BLaER1 treated with 17β-estradiol and CSF1 and Interleukin-3, amounts not matched to agents 10 nM and 100 nM (cell line): ENCODE measurements around the gene AWAT2.

ENCODE experiments used
- H3K27ac ChIP-seq, 11 experiments: shearing (Covaris generic); formaldehyde crosslinking; 2 replicates each; pipeline ENCODE4 v1.8.1; 2022
- H3K27me3 ChIP-seq, 11 experiments: shearing (Covaris generic); formaldehyde crosslinking; 2 replicates each; pipeline ENCODE4 v1.8.1; 2022
- H3K36me3 ChIP-seq, 11 experiments: shearing (Covaris generic); formaldehyde crosslinking; 2 replicates each; pipeline ENCODE4 v1.8.1; 2022
- H3K4me1 ChIP-seq, 10 experiments: shearing (Covaris generic); formaldehyde crosslinking; 2 replicates each; pipeline ENCODE4 v1.8.1; 2022
- H3K4me2 ChIP-seq, 11 experiments: shearing (Covaris generic); formaldehyde crosslinking; 2 replicates each; pipeline ENCODE4 v1.8.1; 2022
- H3K4me3 ChIP-seq, 10 experiments: shearing (Covaris generic); formaldehyde crosslinking; 2 replicates each; pipeline ENCODE4 v1.8.1; 2022
- H3K9ac ChIP-seq, 11 experiments: shearing (Covaris generic); formaldehyde crosslinking; 2 replicates each; pipeline ENCODE4 v1.8.1; 2022
- H3K9me3 ChIP-seq, 11 experiments: shearing (Covaris generic); formaldehyde crosslinking; replicated peaks in 1 of 11; 2 replicates each; pipeline ENCODE4 v1.8.1; 2022
- H4K20me1 ChIP-seq, 11 experiments: shearing (Covaris generic); formaldehyde crosslinking; 2 replicates each; pipeline ENCODE4 v1.8.1; 2022
- Cebpa-rat ChIP-seq, 11 experiments: shearing (Covaris generic); IDR thresholded peaks; 2 replicates each; pipeline ENCODE4 v1.8.1; 2022

AWAT2 gene

GRCh38 chrX:70044541-70045245 is 5.0 kb downstream of the AWAT2 start:
- no peak for TF ChIP-seq Cebpa-rat (IDR thresholded peaks at IDR 0.05)
- H3K9ac ChIP-seq: no peak overlapping the region
- H3K27ac ChIP-seq: no peak overlapping the region
- H4K20me1 ChIP-seq: peaks cover 0 to 9% (median 0%) of the 10 kb centered on the region in 11 experiments; a peak in 2 of 22 replicates
- H3K4me3 ChIP-seq: no peak overlapping the region
- H3K27me3 ChIP-seq: peaks cover 82 to 98% (median 96%) of the 10 kb centered on the region in 11 experiments
- no peaks in the 10 kb centered on the region for H3K36me3 ChIP-seq
- peaks cover 0 to 13% (median 0%) of the 10 kb centered on the region in 10 experiments; a peak in 7 of 20 replicates for H3K4me1 ChIP-seq
- H3K4me2 ChIP-seq: no peak overlapping the region
- peaks cover 0 to 6% (median 0%) of the 10 kb centered on the region in 11 experiments; a peak in 1 of 22 replicates for H3K9me3 ChIP-seq

GRCh38 chrX:70043685-70044084 is 6.1 kb downstream of the AWAT2 start:
- no peak overlapping the region for H3K4me3 ChIP-seq
- peaks cover 0 to 9% (median 0%) of the 10 kb centered on the region in 11 experiments; a peak in 2 of 22 replicates for H4K20me1 ChIP-seq
- H3K27ac ChIP-seq: no peak overlapping the region
- TF ChIP-seq Cebpa-rat (IDR thresholded peaks at IDR 0.05): no peak
- H3K27me3 ChIP-seq: peaks cover 78 to 98% (median 95%) of the 10 kb centered on the region in 11 experiments
- H3K36me3 ChIP-seq: no peaks in the 10 kb centered on the region
- peaks cover 0 to 6% (median 0%) of the 10 kb centered on the region in 11 experiments; a peak in 1 of 22 replicates for H3K9me3 ChIP-seq
- peaks cover 0 to 13% (median 0%) of the 10 kb centered on the region in 10 experiments; a peak in 8 of 20 replicates for H3K4me1 ChIP-seq
- no peak overlapping the region for H3K9ac ChIP-seq
- H3K4me2 ChIP-seq: no peak overlapping the region

- no peak for TF ChIP-seq Cebpa-rat (IDR thresholded peaks at IDR 0.05)
- Histone ChIP-seq H4K20me1 (peaks cover 0 to 9% (median 0%) of the 10 kb centered on the region in 11 experiments; a peak in 3 of 22 replicates), H3K4me2 (no peak overlapping the region), H3K9me3 (peaks cover 0 to 6% (median 0%) of the 10 kb centered on the region in 11 experiments; a peak in 1 of 22 replicates), H3K9ac (no peak overlapping the region), H3K36me3 (no peaks in the 10 kb centered on the region), H3K4me3 (no peak overlapping the region), H3K27me3 (peaks cover 73 to 98% (median 95%) of the 10 kb centered on the region in 11 experiments), H3K27ac (no peak overlapping the region), H3K4me1 (peaks cover 0 to 8% (median 0%) of the 10 kb centered on the region in 10 experiments; a peak in 8 of 20 replicates)
These were observed 7.1 kb downstream of the AWAT2 start for GRCh38 chrX:70042399-70043371.

GRCh38 chrX:70041993-70042392 is 7.7 kb downstream of the AWAT2 start:
- H3K36me3 ChIP-seq: no peaks in the 10 kb centered on the region
- H3K9me3 ChIP-seq: peaks cover 0 to 6% (median 0%) of the 10 kb centered on the region in 11 experiments; a peak in 1 of 22 replicates
- H3K27ac ChIP-seq: no peak overlapping the region
- H3K27me3 ChIP-seq: peaks cover 68 to 98% (median 95%) of the 10 kb centered on the region in 11 experiments
- H3K4me3 ChIP-seq: no peak overlapping the region
- H3K9ac ChIP-seq: no peak overlapping the region
- TF ChIP-seq Cebpa-rat (IDR thresholded peaks at IDR 0.05): no peak
- peaks cover 0 to under 1% (median 0%) of the 10 kb centered on the region in 10 experiments; a peak in 4 of 20 replicates for H3K4me1 ChIP-seq
- peaks cover 0 to 15% (median 0%) of the 10 kb centered on the region in 11 experiments; a peak in 5 of 22 replicates for H4K20me1 ChIP-seq
- no peak overlapping the region for H3K4me2 ChIP-seq

- Histone ChIP-seq H3K4me3 (no peak overlapping the region), H3K27me3 (peaks cover 64 to 99% (median 98%) of the 10 kb centered on the region in 11 experiments), H3K36me3 (no peaks in the 10 kb centered on the region), H4K20me1 (peaks cover 0 to 20% (median 0%) of the 10 kb centered on the region in 11 experiments; a peak in 6 of 22 replicates), H3K27ac (no peak overlapping the region), H3K9ac (no peak overlapping the region), H3K4me2 (no peak overlapping the region), H3K9me3 (no peaks in the 10 kb centered on the region), H3K4me1 (peaks cover 0 to 14% (median under 1%) of the 10 kb centered on the region in 10 experiments; a peak in 8 of 20 replicates)
- TF ChIP-seq Cebpa-rat (IDR thresholded peaks at IDR 0.05): no peak
These were observed 10.0 kb downstream of the AWAT2 start for GRCh38 chrX:70039758-70040157.

GRCh38 chrX:70038951-70039350 is 10.8 kb downstream of the AWAT2 start:
- TF ChIP-seq Cebpa-rat (IDR thresholded peaks at IDR 0.05): no peak
- Histone ChIP-seq H3K4me2 (no peak overlapping the region), H4K20me1 (peaks cover 0 to 15% (median 0%) of the 10 kb centered on the region in 11 experiments; a peak in 6 of 22 replicates), H3K4me3 (no peak overlapping the region), H3K36me3 (no peaks in the 10 kb centered on the region), H3K27me3 (peaks cover 56 to 99% (median 93%) of the 10 kb centered on the region in 11 experiments), H3K4me1 (peaks cover 0 to 22% (median 8%) of the 10 kb centered on the region in 10 experiments; a peak in 13 of 20 replicates), H3K9ac (no peak overlapping the region), H3K27ac (no peak overlapping the region), H3K9me3 (no peaks in the 10 kb centered on the region)

- TF ChIP-seq Cebpa-rat (IDR thresholded peaks at IDR 0.05): no peak
These were observed 11.2 kb downstream of the AWAT2 start for GRCh38 chrX:70038515-70038914.

GRCh38 chrX:70034646-70035045 is 15.1 kb downstream of the AWAT2 start:
- H3K9me3 ChIP-seq: no peaks in the 10 kb centered on the region
- H3K4me2 ChIP-seq: peak overlapping the region in 8 of 11 experiments; percentile 9 to 66 (median 58); a peak in 15 of 22 replicates
- no peak overlapping the region for H3K27ac ChIP-seq
- no peak overlapping the region for H3K9ac ChIP-seq
- peaks cover 41 to 99% (median 87%) of the 10 kb centered on the region in 11 experiments for H3K27me3 ChIP-seq
- H4K20me1 ChIP-seq: peaks cover 0 to 25% (median 0%) of the 10 kb centered on the region in 11 experiments; a peak in 4 of 22 replicates
- H3K4me3 ChIP-seq: no peak overlapping the region
- H3K36me3 ChIP-seq: no peaks in the 10 kb centered on the region
- TF ChIP-seq Cebpa-rat (IDR thresholded peaks at IDR 0.05): no peak
- peaks cover 0 to 49% (median 23%) of the 10 kb centered on the region in 10 experiments; a peak in 13 of 20 replicates for H3K4me1 ChIP-seq

More at GRCh38 chrX:70038515-70038914, 11.2 kb downstream of the AWAT2 start:
- Histone ChIP-seq H3K27ac (no peak overlapping the region), H4K20me1 (peaks cover 0 to 11% (median 0%) of the 10 kb centered on the region in 11 experiments; a peak in 5 of 22 replicates), H3K4me1 (peaks cover 0 to 26% (median 12%) of the 10 kb centered on the region in 10 experiments; a peak in 13 of 20 replicates), H3K9me3 (no peaks in the 10 kb centered on the region), H3K4me3 (no peak overlapping the region), H3K36me3 (no peaks in the 10 kb centered on the region), H3K27me3 (peaks cover 52 to 99% (median 90%) of the 10 kb centered on the region in 11 experiments), H3K4me2 (no peak overlapping the region), H3K9ac (no peak overlapping the region)
